ENCODE data around the gene DAZL. TPM values are rescaled to one million over a fixed set of nuclear protein-coding genes. Genes with fewer than 3 reads are reported as not detected.

DAZL gene
- total and polyA plus RNA-seq, 10 of the 15 experiments (the other 5 are each of a cell fraction or from before 2014, with no cell fraction given): 0.04 to 0.48 (median 0.13) TPM; not detected in 1

DNA sequence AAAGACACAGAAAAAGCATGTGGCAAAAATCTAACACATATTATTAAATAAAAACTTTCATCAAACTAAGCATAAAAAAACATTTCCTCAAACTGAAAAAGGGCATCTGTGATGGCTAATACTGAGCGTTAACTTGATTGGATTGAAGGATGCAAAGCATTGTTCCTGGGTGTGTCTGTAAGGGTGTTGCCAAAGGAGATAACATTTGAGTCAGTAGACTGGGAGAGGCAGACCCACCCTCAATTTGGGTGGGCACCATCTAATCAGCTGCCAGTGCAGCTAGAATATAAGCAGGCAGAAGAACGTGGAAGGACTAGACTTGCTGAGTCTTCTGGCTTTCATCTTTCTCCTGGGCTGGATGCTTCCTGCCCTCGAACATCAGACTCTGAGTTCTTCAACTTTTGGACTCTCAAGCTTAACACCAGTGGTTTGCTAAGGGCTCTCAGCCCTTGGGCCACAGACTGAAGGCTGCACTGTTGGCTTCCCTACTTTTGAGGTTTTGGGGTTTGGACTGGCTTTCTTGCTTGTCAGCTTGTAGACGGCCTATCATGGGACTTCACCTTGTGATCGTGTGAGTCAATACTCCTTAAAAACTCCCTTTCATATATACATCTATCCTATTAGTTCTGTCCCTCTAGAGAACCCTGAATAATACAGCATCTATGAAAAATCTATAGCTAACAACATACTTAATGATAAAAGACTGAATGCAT is 45.4 kb downstream of the DAZL start:
- ChIA-PET RAD21 (ENCODE audit: unreplicated experiment) (no interaction called here), POLR2A (no interaction called here), CTCF (interaction anchor here (0.6 to 1.1 kb wide), 2 partner anchors 37 to 813 kb away, joined by 3 read pairs; no protein-coding TSS in a partner anchor), SMC1A (ENCODE audit: uncharacterized antibody, unreplicated experiment) (interaction anchor here (0.8 to 1.3 kb wide), 2 partner anchors 30 to 287 kb away, joined by 3 read pairs; no protein-coding TSS in a partner anchor)
- no peak overlapping the region for H2AFZ ChIP-seq (ENCODE audit: control insufficient read depth, low read depth, low read length)
- in situ Hi-C loops (cut with MboI): loop anchor here (10.0 kb wide), 1 partner anchor 505 kb away; no protein-coding TSS in a partner anchor
- no peak overlapping the region for H3K4me2 ChIP-seq (ENCODE audit: control insufficient read depth, insufficient read depth)
- FAIRE-seq: no peak
- no peak overlapping the region for H3K27ac ChIP-seq (ENCODE audit: control insufficient read depth, insufficient read depth)
- no peaks in the 10 kb centered on the region; the same call in 2 of the 3 replicates for H3K9me3 ChIP-seq (replicated peaks; ENCODE audit: control insufficient read depth, insufficient read depth, low read length)
- no peaks in the 10 kb centered on the region for H4K20me1 ChIP-seq (ENCODE audit: control insufficient read depth, insufficient read depth)
- H3K4me3 ChIP-seq: no peak overlapping the region
- WGBS (ENCODE audit: insufficient coverage, insufficient replicate concordance, low lambda C conversion rate, missing lambda C conversion rate): 49% methylated on average over 5 of the region's 5 CpGs
- no peaks in the 10 kb centered on the region for H3K27me3 ChIP-seq (replicated peaks in 1 of 2; ENCODE audit: control insufficient read depth in 2 of 2, insufficient read depth in 2 of 2, low read length in 1 of 2)
- BruUV-seq (replicated peaks): no TSS peak
- no peak for ATAC-seq
- TF ChIP-seq RAD51 (IDR thresholded peaks at IDR 0.05): no peak
- TF ChIP-seq YY1 (IDR thresholded peaks at IDR 0.05; ENCODE audit: low read depth, low read length): no peak
- TF ChIP-seq, protein P1, sequence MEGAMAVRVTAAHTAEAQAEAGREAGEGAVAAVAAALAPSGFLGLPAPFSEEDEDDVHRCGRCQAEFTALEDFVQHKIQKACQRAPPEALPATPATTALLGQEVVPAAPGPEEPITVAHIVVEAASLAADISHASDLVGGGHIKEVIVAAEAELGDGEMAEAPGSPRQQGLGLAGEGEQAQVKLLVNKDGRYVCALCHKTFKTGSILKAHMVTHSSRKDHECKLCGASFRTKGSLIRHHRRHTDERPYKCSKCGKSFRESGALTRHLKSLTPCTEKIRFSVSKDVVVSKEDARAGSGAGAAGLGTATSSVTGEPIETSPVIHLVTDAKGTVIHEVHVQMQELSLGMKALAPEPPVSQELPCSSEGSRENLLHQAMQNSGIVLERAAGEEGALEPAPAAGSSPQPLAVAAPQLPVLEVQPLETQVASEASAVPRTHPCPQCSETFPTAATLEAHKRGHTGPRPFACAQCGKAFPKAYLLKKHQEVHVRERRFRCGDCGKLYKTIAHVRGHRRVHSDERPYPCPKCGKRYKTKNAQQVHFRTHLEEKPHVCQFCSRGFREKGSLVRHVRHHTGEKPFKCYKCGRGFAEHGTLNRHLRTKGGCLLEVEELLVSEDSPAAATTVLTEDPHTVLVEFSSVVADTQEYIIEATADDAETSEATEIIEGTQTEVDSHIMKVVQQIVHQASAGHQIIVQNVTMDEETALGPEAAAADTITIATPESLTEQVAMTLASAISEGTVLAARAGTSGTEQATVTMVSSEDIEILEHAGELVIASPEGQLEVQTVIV (IDR thresholded peaks at IDR 0.05; ENCODE audit: borderline replicate concordance, partially characterized antibody): no peak
- TF ChIP-seq, protein P2, sequence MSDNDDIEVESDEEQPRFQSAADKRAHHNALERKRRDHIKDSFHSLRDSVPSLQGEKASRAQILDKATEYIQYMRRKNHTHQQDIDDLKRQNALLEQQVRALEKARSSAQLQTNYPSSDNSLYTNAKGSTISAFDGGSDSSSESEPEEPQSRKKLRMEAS (IDR thresholded peaks at IDR 0.05; ENCODE audit: low read depth, low read length): no peak
- TF ChIP-seq KLF5 (IDR thresholded peaks at IDR 0.05; ENCODE audit: partially characterized antibody): no peak
- TF ChIP-seq KDM1A (IDR thresholded peaks at IDR 0.05; ENCODE audit: borderline replicate concordance): no peak
- no peak for TF ChIP-seq WRNIP1 (IDR thresholded peaks at IDR 0.05; ENCODE audit: borderline replicate concordance, low read depth, low read length)
- no peak for TF ChIP-seq MEF2B (IDR thresholded peaks at IDR 0.05; ENCODE audit: partially characterized antibody, poor library complexity, severe bottlenecking)
- TF ChIP-seq CREB1 (IDR thresholded peaks at IDR 0.05; ENCODE audit: low read depth): no peak
- TF ChIP-seq NR2F1 (conservative IDR thresholded peaks at IDR 0.05): no peak
- TF ChIP-seq PML (IDR thresholded peaks at IDR 0.05; ENCODE audit: low read length): no peak
- TF ChIP-seq, protein P3, sequence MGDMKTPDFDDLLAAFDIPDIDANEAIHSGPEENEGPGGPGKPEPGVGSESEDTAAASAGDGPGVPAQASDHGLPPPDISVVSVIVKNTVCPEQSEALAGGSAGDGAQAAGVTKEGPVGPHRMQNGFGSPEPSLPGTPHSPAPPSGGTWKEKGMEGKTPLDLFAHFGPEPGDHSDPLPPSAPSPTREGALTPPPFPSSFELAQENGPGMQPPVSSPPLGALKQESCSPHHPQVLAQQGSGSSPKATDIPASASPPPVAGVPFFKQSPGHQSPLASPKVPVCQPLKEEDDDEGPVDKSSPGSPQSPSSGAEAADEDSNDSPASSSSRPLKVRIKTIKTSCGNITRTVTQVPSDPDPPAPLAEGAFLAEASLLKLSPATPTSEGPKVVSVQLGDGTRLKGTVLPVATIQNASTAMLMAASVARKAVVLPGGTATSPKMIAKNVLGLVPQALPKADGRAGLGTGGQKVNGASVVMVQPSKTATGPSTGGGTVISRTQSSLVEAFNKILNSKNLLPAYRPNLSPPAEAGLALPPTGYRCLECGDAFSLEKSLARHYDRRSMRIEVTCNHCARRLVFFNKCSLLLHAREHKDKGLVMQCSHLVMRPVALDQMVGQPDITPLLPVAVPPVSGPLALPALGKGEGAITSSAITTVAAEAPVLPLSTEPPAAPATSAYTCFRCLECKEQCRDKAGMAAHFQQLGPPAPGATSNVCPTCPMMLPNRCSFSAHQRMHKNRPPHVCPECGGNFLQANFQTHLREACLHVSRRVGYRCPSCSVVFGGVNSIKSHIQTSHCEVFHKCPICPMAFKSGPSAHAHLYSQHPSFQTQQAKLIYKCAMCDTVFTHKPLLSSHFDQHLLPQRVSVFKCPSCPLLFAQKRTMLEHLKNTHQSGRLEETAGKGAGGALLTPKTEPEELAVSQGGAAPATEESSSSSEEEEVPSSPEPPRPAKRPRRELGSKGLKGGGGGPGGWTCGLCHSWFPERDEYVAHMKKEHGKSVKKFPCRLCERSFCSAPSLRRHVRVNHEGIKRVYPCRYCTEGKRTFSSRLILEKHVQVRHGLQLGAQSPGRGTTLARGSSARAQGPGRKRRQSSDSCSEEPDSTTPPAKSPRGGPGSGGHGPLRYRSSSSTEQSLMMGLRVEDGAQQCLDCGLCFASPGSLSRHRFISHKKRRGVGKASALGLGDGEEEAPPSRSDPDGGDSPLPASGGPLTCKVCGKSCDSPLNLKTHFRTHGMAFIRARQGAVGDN (IDR thresholded peaks at IDR 0.05): no peak
- no peak overlapping the region for H3K9ac ChIP-seq (ENCODE audit: control insufficient read depth, insufficient read depth, low read length)
- H3K36me3 ChIP-seq (ENCODE audit: control insufficient read depth in 2 of 2, insufficient read depth in 2 of 2, low read length in 1 of 2): no peaks in the 10 kb centered on the region
- no peak for DNase-seq (ENCODE audit: low read depth, low spot score)
- intact Hi-C loops (cut with micrococcal nuclease; ENCODE audit: unreplicated experiment): no loop called here
- H3K4me1 ChIP-seq (ENCODE audit: control insufficient read depth, insufficient read depth, low read length): no peaks in the 10 kb centered on the region
- H3K79me2 ChIP-seq (ENCODE audit: control insufficient read depth, insufficient read depth, low read length): no peaks in the 10 kb centered on the region
